Effector CD4-positive, alpha-beta T cell (primary cell): ENCODE data around the gene CTNNA2.

ENCODE experiments used
- DNase-seq: peaks from one replicate; pipeline ENCODE4 v3.0.0-alpha.2; 2020

Gene CTNNA2

GRCh38 chr2:80303006-80303908 is 790.4 kb downstream of the CTNNA2 start:
- no peak for DNase-seq

- DNase-seq: no peak
These were observed 791.3 kb downstream of the CTNNA2 start, which contains the start of gene LRRTM1 for GRCh38 chr2:80303909-80304837. Gene LRRTM1, minus strand, starts transcription at chr2:80304752. Its CDS starts 933 bp downstream, at chr2:80303819.

GRCh38 chr2:80311304-80311703 is 798.5 kb downstream of the CTNNA2 start:
- DNase-seq: no peak

GRCh38 chr2:80312282-80312839 is 799.5 kb downstream of the CTNNA2 start:
- no peak for DNase-seq

- no peak for DNase-seq
These were observed 809.6 kb downstream of the CTNNA2 start for GRCh38 chr2:80322311-80322920.

GRCh38 chr2:80322958-80323357 is 810.1 kb downstream of the CTNNA2 start:
- DNase-seq: no peak

GRCh38 chr2:80323610-80324009 is 810.8 kb downstream of the CTNNA2 start:
- no peak for DNase-seq

GRCh38 chr2:80324525-80324924 is 811.7 kb downstream of the CTNNA2 start:
- DNase-seq: no peak

GRCh38 chr2:80326214-80326613 is 813.4 kb downstream of the CTNNA2 start:
- DNase-seq: no peak

GRCh38 chr2:80326861-80327260 is 814.0 kb downstream of the CTNNA2 start:
- no peak for DNase-seq

GRCh38 chr2:80328159-80328571 is 815.3 kb downstream of the CTNNA2 start:
- DNase-seq: no peak

GRCh38 chr2:80329491-80329890 is 816.6 kb downstream of the CTNNA2 start:
- DNase-seq: no peak

- DNase-seq: no peak
These were observed 817.9 kb downstream of the CTNNA2 start for GRCh38 chr2:80330527-80331450.

- DNase-seq: no peak
These were observed 821.0 kb downstream of the CTNNA2 start for GRCh38 chr2:80333886-80334285.

- DNase-seq: no peak
These were observed 822.6 kb downstream of the CTNNA2 start for GRCh38 chr2:80335411-80335810.

GRCh38 chr2:80338794-80339193 is 825.9 kb downstream of the CTNNA2 start:
- DNase-seq: no peak

- DNase-seq: no peak
These were observed 827.2 kb downstream of the CTNNA2 start for GRCh38 chr2:80340022-80340421.

GRCh38 chr2:80348078-80348477 is 835.2 kb downstream of the CTNNA2 start:
- DNase-seq: no peak

- no peak for DNase-seq
These were observed 836.1 kb downstream of the CTNNA2 start for GRCh38 chr2:80348953-80349352.

GRCh38 chr2:80351231-80351630 is 838.4 kb downstream of the CTNNA2 start:
- DNase-seq: no peak

- no peak for DNase-seq
These were observed 842.0 kb downstream of the CTNNA2 start for GRCh38 chr2:80354858-80355257.

- DNase-seq: no peak
These were observed 849.1 kb downstream of the CTNNA2 start for GRCh38 chr2:80361904-80362303.
